Liver (tissue), 9 donors: Measurements from ENCODE around the gene HCFC1R1. TPM values are rescaled to one million over a fixed set of nuclear protein-coding genes. Genes with fewer than 3 reads are reported as not detected.

Source experiments
- DNase-seq: peaks from one replicate; pipeline ENCODE4 v3.0.0-alpha.2; 2017; ENCODE audit warnings: low spot score
- H3K27ac ChIP-seq, 2 donors: one replicate each; pipeline ENCODE4 v1.7.0; 2013; ENCODE audit warnings: inconsistent platforms in 2 of 2, low read length in 2 of 2, control low read depth in 1 of 2, low read depth in 1 of 2, mild to moderate bottlenecking in 1 of 2
- H3K27me3 ChIP-seq, 4 donors: one replicate each; pipeline versions ENCODE4 v1.6.1 to v1.7.0; 2013; ENCODE audit warnings: low read length in 3 of 4, inconsistent platforms in 1 of 4, mild to moderate bottlenecking in 1 of 4, moderate library complexity in 1 of 4; ENCODE audit not compliant: control insufficient read depth in 4 of 4, insufficient read depth in 4 of 4
- H3K36me3 ChIP-seq, 4 donors: one replicate each; pipeline versions ENCODE4 v1.6.1 to v1.7.0; 2013; ENCODE audit warnings: low read length in 3 of 4, mild to moderate bottlenecking in 3 of 4, low read depth in 1 of 4, moderate library complexity in 1 of 4; ENCODE audit not compliant: control insufficient read depth in 4 of 4, insufficient read depth in 3 of 4
- H3K4me1 ChIP-seq, 4 donors: one replicate each; pipeline versions ENCODE4 v1.6.1 to v1.7.0; 2013; ENCODE audit warnings: low read length in 3 of 4, mild to moderate bottlenecking in 3 of 4, moderate library complexity in 1 of 4; ENCODE audit not compliant: control insufficient read depth in 4 of 4, insufficient read depth in 4 of 4
- H3K4me3 ChIP-seq, 3 donors: one replicate each; pipeline versions ENCODE4 v1.6.1 to v1.7.0; 2013; ENCODE audit warnings: low read length in 3 of 3, control low read depth in 1 of 3, low read depth in 1 of 3, mild to moderate bottlenecking in 1 of 3
- H3K9ac ChIP-seq, 2 donors: one replicate each; pipeline ENCODE4 v1.7.0; 2013; ENCODE audit warnings: low read length in 2 of 2, mild to moderate bottlenecking in 2 of 2, moderate library complexity in 2 of 2, control low read depth in 1 of 2, low read depth in 1 of 2
- H3K9me3 ChIP-seq, 4 donors: one replicate each; pipeline versions ENCODE4 v1.6.1 to v1.7.0; 2013; ENCODE audit warnings: low read length in 3 of 4; ENCODE audit not compliant: control insufficient read depth in 4 of 4
- CTCF ChIP-seq: fragments of 150-350 bp; IDR thresholded peaks from 2 replicates; pipeline ENCODE4 v1.5.1; 2017; ENCODE audit warnings: improper control_type of control experiment, low read depth, low read length; ENCODE audit not compliant: missing input control
- EGR1 ChIP-seq, 2 donors: IDR thresholded peaks; 2 replicates each; pipeline ENCODE4 v1.6.1; 2016 to 2018; ENCODE audit warnings: antibody characterized with exemption in 2 of 2, low read depth in 2 of 2
- GABPA ChIP-seq, 2 donors: IDR thresholded peaks in 1 of 2; conservative IDR thresholded peaks in 1 of 2; 2 replicates each; pipeline ENCODE4 v1.6.1; 2016; ENCODE audit warnings: antibody characterized with exemption in 2 of 2, mild to moderate bottlenecking in 1 of 2, moderate library complexity in 1 of 2
- HNF4A ChIP-seq, 2 donors: conservative IDR thresholded peaks; 2 replicates each; pipeline ENCODE4 v1.6.1; 2016; ENCODE audit warnings: antibody characterized with exemption in 2 of 2, mild to moderate bottlenecking in 2 of 2
- JUND ChIP-seq, 2 donors: IDR thresholded peaks; 2 replicates each; pipeline ENCODE4 v1.6.1; 2016; ENCODE audit warnings: antibody characterized with exemption in 2 of 2
- NR2F2 ChIP-seq: IDR thresholded peaks from 2 replicates; pipeline ENCODE4 v1.6.1; 2016; ENCODE audit warnings: antibody characterized with exemption
- REST ChIP-seq: IDR thresholded peaks from 2 replicates; pipeline ENCODE4 v1.6.1; 2016; ENCODE audit warnings: antibody characterized with exemption, mild to moderate bottlenecking
- RXRA ChIP-seq, 2 donors: IDR thresholded peaks; 2 replicates each; pipeline ENCODE4 v1.6.1; 2017 to 2018; ENCODE audit warnings: antibody characterized with exemption in 2 of 2, mild to moderate bottlenecking in 1 of 2
- SP1 ChIP-seq: IDR thresholded peaks from 2 replicates; pipeline ENCODE4 v1.6.1; 2018; ENCODE audit warnings: antibody characterized with exemption, mild to moderate bottlenecking
- TAF1 ChIP-seq: conservative IDR thresholded peaks from 2 replicates; pipeline ENCODE4 v1.6.1; 2016; ENCODE audit warnings: antibody characterized with exemption, mild to moderate bottlenecking
- WGBS: extraction: QIAGEN DNeasy Blood & Tissue Kit; methylation state at CpG from one replicate; pipeline ENCODE4 v1.1.7; 2013; 5-methylcytosine and 5-hydroxymethylcytosine counted together
- polyA plus RNA-seq, 2 donors: library from polyadenylated mRNA; stranded (reverse) in 1 of 2; unstranded in 1 of 2; fragments of 200-250 nt in 1 of 2; fragments of >200 nt in 1 of 2; fragmentation: Nextera tagmentation in 1 of 2; extraction: Ambion mirVana in 1 of 2; gene quantifications; one replicate each; pipeline versions ENCODE4 v1.2.1 to v1.2.3, GENCODE V29; 2013 to 2015
- total RNA-seq, 2 donors: library from RNA; depleted of rRNA; stranded (reverse); fragments of >200 nt; gene quantifications; one replicate each; pipeline ENCODE4 v1.2.3, GENCODE V29; 2014
- TF ChIP-seq, protein P1 (sequence below): IDR thresholded peaks from 2 replicates; pipeline ENCODE4 v1.6.1; 2016; ENCODE audit warnings: antibody characterized with exemption
- donor health status: healthy.
- donor health status: healthy.
- donor health status: healthy.
- donor health status: healthy.
- donor health status: healthy.

Gene HCFC1R1
- total and polyA plus RNA-seq, 4 donors = 1.4 to 17.6 (median 9.2) TPM

DNA sequence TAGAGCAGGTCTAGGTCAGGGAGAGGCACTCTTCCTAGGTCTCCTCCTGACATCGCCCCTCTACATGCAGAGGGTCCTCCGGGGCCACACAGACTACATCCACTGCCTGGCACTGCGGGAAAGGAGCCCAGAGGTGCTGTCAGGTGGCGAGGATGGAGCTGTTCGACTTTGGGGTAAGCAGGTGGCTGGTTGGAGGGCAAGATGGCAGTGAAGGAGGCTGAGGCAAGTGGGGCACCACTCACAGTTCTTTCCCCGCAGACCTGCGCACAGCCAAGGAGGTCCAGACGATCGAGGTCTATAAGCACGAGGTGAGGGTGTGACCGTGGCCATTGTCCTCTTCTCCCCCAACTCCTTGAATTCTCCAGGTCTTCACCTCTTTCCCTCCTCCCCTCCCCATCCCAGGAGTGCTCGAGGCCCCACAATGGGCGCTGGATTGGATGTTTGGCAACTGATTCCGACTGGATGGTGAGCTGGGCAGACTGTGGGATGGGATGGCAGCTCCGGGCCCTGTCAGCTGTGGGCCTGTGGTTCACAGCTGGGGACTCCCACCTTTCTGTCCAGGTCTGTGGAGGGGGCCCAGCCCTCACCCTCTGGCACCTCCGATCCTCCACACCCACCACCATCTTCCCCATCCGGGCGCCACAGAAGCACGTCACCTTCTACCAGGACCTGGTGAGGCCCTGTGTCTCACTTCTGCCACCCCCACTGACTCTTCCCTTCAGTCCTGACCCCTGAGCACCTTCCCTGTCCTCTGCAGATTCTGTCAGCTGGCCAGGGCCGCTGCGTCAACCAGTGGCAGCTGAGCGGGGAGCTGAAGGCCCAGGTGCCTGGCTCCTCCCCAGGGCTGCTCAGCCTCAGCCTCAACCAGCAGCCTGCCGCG lies 3.1 kb upstream of the HCFC1R1 start (continued):
- no peak for TF ChIP-seq SP1
- no peak for TF ChIP-seq JUND (IDR thresholded peaks at IDR 0.05)
- no peak for TF ChIP-seq EGR1 (IDR thresholded peaks at IDR 0.05; ENCODE audit: low read depth in 2 of 2)
- no peak for TF ChIP-seq CTCF

- H3K4me1 ChIP-seq = peaks cover 17 to 52% (median 22%) of the 10 kb centered on the region in 4 donors
- 93% methylated on average over 8 of the region's 8 CpGs for WGBS
- no peaks in the 10 kb centered on the region for H3K9me3 ChIP-seq
- H3K36me3 ChIP-seq = peaks cover 0 to 14% (median 3%) of the 10 kb centered on the region in 4 donors
- no peak overlapping the region for H3K4me3 ChIP-seq
- TF ChIP-seq GABPA (IDR thresholded peaks at IDR 0.05 in 1 of 2, conservative IDR thresholded peaks at IDR 0.05 in 1 of 2) (no peak), SP1 (no peak), JUND (IDR thresholded peaks at IDR 0.05) (no peak), HNF4A (conservative IDR thresholded peaks at IDR 0.05) (no peak), REST (no peak), TAF1 (no peak), RXRA (IDR thresholded peaks at IDR 0.05) (no peak), NR2F2 (no peak), EGR1 (IDR thresholded peaks at IDR 0.05; ENCODE audit: low read depth in 2 of 2) (no peak)
- TF ChIP-seq, protein P1, sequence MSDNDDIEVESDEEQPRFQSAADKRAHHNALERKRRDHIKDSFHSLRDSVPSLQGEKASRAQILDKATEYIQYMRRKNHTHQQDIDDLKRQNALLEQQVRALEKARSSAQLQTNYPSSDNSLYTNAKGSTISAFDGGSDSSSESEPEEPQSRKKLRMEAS = no peak
- peaks cover 0 to 5% (median 2%) of the 10 kb centered on the region in 4 donors for H3K27me3 ChIP-seq
- no peak overlapping the region for H3K9ac ChIP-seq
- no peak overlapping the region for H3K27ac ChIP-seq
- DNase-seq = no peak
These were observed 2.2 kb upstream of the HCFC1R1 start for GRCh38 chr16:3026003-3026378.
